Adrenal gland (tissue), 19 donors: ENCODE results near the gene WDR6. TPM values are rescaled to one million over a fixed set of nuclear protein-coding genes. Genes with fewer than 3 reads are reported as not detected.
A peak's percentile ranks its signal among the peaks of the same experiment; 100 is the strongest.

Source experiments
- DNase-seq, 7 donors: peaks; one replicate each; pipeline ENCODE4 v3.0.0-alpha.2; 2019 to 2020
- H3K27ac ChIP-seq, 5 donors: fragments of 200-600 bp; sonication (generic) in 4 of 5; 1 replicate in 3 of 5; 2 replicates in 2 of 5; pipeline versions ENCODE4 v1.5.1 to v1.8.0; 2016 to 2020; ENCODE audit warnings: mild to moderate bottlenecking in 1 of 5
- H3K27me3 ChIP-seq: fragments of 200-600 bp; 2 replicates; pipeline ENCODE4 v1.8.0; 2021
- H3K36me3 ChIP-seq, 2 donors: fragments of 200-600 bp; replicated peaks in 1 of 2; 1 replicate in 1 of 2; 2 replicates in 1 of 2; pipeline versions ENCODE4 v1.5.1 to v1.8.0; 2018 to 2022
- H3K4me1 ChIP-seq, 2 donors: fragments of 200-600 bp; replicated peaks in 1 of 2; 1 replicate in 1 of 2; 2 replicates in 1 of 2; pipeline versions ENCODE4 v1.5.1 to v1.8.0; 2018 to 2021
- H3K4me3 ChIP-seq, 4 donors: fragments of 200-600 bp; sonication (generic) in 3 of 4; one replicate each; pipeline ENCODE4 v1.5.1; 2016 to 2018
- H3K9me3 ChIP-seq, 3 donors: fragments of 200-600 bp; sonication (generic) in 1 of 3; replicated peaks in 1 of 3; 1 replicate in 2 of 3; 2 replicates in 1 of 3; pipeline versions ENCODE4 v1.5.1 to v1.8.0; 2016 to 2021
- POLR2A ChIP-seq, 2 donors: fragments of 450-650 bp; IDR thresholded peaks; one replicate each; pipeline ENCODE4 v1.6.1; 2017; ENCODE audit warnings: antibody characterized with exemption in 2 of 2, mild to moderate bottlenecking in 2 of 2, moderate library complexity in 1 of 2
- WGBS, 4 donors: extraction: QIAGEN DNeasy Blood & Tissue Kit in 2 of 4; methylation state at CpG; one replicate each; pipeline versions ENCODE4 v1.1.5 to v1.1.7; 2013 to 2017; 5-methylcytosine and 5-hydroxymethylcytosine counted together
- intact Hi-C, 2 donors: fragments of 100-400 bp; cut with DNase I; formaldehyde crosslinking; loops; one replicate each; pipeline versions ENCODE4 v1.14.1 to v1.15.0; 2022 to 2023
- long read RNA-seq, 10 donors: library from polyadenylated mRNA in 3 of 10; unstranded in 2 of 10; stranded (forward) in 1 of 10; transcript quantifications; one replicate each; pipeline ENCODE4 v2.0.0 and lab custom pipeline, GENCODE V29; 2021 to 2026
- polyA plus RNA-seq, 3 donors: library from polyadenylated mRNA; stranded (reverse); fragments of 200-250 nt in 2 of 3; fragments of 350-450 nt in 1 of 3; fragmentation: Illumina TruSeq in 1 of 3; extraction: RNeasy Lipid Tissue Mini Kit (QIAGEN cat#74804) in 1 of 3; gene quantifications; one replicate each; pipeline ENCODE4 v1.2.3, GENCODE V29; 2013 to 2014
- total RNA-seq, 9 donors: library from RNA; depleted of rRNA in 4 of 9; stranded (reverse); fragments of >200 nt in 4 of 9; fragments of 120-200 nt in 1 of 9; fragmentation: NEBNext Ultra II Directional in 1 of 9; extraction: Animal tissue kit (Norgen Biotek cat#: 25700) in 1 of 9; gene quantifications; one replicate each; pipeline versions ENCODE4 v1.1.0 to v1.2.4, GENCODE V29; 2013 to 2023
- TF ChIP-seq, protein P1 (sequence below), 6 experiments: fragments of 450-650 bp in 4 of 6; fragments of 200-600 bp in 2 of 6; sonication (generic) in 1 of 6; IDR thresholded peaks; 1 replicate in 5 of 6; 2 replicates in 1 of 6; pipeline versions ENCODE4 v1.5.1 to v1.8.0; 2016 to 2021; ENCODE audit warnings: antibody characterized with exemption in 6 of 6, mild to moderate bottlenecking in 2 of 6, moderate library complexity in 1 of 6
- donor health status: healthy with polysubstance abuse.
- donor health status: Bipolar disorder and iron deficiency.
- donor health status: DM: yes; HTN: yes; CAD: no.
- donor health status: DM: no; HTN: no; CAD: no.
- donor health status: DM: no; HTN: no; CAD: no.
- donor health status: DM: yes; HTN: yes; CAD: no.

WDR6 gene, protein sequence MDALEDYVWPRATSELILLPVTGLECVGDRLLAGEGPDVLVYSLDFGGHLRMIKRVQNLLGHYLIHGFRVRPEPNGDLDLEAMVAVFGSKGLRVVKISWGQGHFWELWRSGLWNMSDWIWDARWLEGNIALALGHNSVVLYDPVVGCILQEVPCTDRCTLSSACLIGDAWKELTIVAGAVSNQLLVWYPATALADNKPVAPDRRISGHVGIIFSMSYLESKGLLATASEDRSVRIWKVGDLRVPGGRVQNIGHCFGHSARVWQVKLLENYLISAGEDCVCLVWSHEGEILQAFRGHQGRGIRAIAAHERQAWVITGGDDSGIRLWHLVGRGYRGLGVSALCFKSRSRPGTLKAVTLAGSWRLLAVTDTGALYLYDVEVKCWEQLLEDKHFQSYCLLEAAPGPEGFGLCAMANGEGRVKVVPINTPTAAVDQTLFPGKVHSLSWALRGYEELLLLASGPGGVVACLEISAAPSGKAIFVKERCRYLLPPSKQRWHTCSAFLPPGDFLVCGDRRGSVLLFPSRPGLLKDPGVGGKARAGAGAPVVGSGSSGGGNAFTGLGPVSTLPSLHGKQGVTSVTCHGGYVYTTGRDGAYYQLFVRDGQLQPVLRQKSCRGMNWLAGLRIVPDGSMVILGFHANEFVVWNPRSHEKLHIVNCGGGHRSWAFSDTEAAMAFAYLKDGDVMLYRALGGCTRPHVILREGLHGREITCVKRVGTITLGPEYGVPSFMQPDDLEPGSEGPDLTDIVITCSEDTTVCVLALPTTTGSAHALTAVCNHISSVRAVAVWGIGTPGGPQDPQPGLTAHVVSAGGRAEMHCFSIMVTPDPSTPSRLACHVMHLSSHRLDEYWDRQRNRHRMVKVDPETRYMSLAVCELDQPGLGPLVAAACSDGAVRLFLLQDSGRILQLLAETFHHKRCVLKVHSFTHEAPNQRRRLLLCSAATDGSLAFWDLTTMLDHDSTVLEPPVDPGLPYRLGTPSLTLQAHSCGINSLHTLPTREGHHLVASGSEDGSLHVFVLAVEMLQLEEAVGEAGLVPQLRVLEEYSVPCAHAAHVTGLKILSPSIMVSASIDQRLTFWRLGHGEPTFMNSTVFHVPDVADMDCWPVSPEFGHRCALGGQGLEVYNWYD
- total RNA-seq (100 to 1,000 TPM; 106 to 431 (median 168) TPM), polyA plus RNA-seq (100 to 1,000 TPM in 2 of 3 donors, 10 to 100 TPM in 1; 86.0 to 699 (median 442) TPM)
- long read RNA-seq, donor 1, full-length matches to known transcripts, result 11 of 116 reads
- long read RNA-seq, donor 1, partial matches to known transcripts, result 105 of 116 reads
- long read RNA-seq, donor 1, other reads (novel, unspliced or antisense), result 0 of 116 reads
- long read RNA-seq, donor 2, full-length matches to known transcripts, result 9 of 143 reads
- long read RNA-seq, donor 2, partial matches to known transcripts, result 134 of 143 reads
- long read RNA-seq, donor 2, other reads (novel, unspliced or antisense), result 0 of 143 reads
- long read RNA-seq, donor 3, full-length matches to known transcripts, result 9 of 26 reads
- long read RNA-seq, donor 3, partial matches to known transcripts, result 12 of 26 reads
- long read RNA-seq, donor 3, other reads (novel, unspliced or antisense), result 5 of 26 reads
- long read RNA-seq, donor 4, full-length matches to known transcripts, result 13 of 30 reads
- long read RNA-seq, donor 4, partial matches to known transcripts, result 13 of 30 reads
- long read RNA-seq, donor 4, other reads (novel, unspliced or antisense), result 4 of 30 reads
- long read RNA-seq, donor 5, full-length matches to known transcripts, result 455 of 492 reads
- long read RNA-seq, donor 5, partial matches to known transcripts, result 7 of 492 reads
- long read RNA-seq, donor 5, other reads (novel, unspliced or antisense), result 30 of 492 reads
- long read RNA-seq, donor 6, full-length matches to known transcripts, result 18 of 40 reads
- long read RNA-seq, donor 6, partial matches to known transcripts, result 16 of 40 reads
- long read RNA-seq, donor 6, other reads (novel, unspliced or antisense), result 6 of 40 reads
- long read RNA-seq, donor 7, full-length matches to known transcripts, result 5 of 86 reads
- long read RNA-seq, donor 7, partial matches to known transcripts, result 81 of 86 reads
- long read RNA-seq, donor 7, other reads (novel, unspliced or antisense), result 0 of 86 reads
- long read RNA-seq, donor 8, full-length matches to known transcripts, result 16 of 60 reads
- long read RNA-seq, donor 8, partial matches to known transcripts, result 36 of 60 reads
- long read RNA-seq, donor 8, other reads (novel, unspliced or antisense), result 8 of 60 reads
- long read RNA-seq, donor 9, full-length matches to known transcripts, result 10 of 33 reads
- long read RNA-seq, donor 9, partial matches to known transcripts, result 23 of 33 reads
- long read RNA-seq, donor 9, other reads (novel, unspliced or antisense), result 0 of 33 reads
- long read RNA-seq, donor 10, full-length matches to known transcripts, result 7 of 30 reads
- long read RNA-seq, donor 10, partial matches to known transcripts, result 23 of 30 reads
- long read RNA-seq, donor 10, other reads (novel, unspliced or antisense), result 0 of 30 reads

DNA sequence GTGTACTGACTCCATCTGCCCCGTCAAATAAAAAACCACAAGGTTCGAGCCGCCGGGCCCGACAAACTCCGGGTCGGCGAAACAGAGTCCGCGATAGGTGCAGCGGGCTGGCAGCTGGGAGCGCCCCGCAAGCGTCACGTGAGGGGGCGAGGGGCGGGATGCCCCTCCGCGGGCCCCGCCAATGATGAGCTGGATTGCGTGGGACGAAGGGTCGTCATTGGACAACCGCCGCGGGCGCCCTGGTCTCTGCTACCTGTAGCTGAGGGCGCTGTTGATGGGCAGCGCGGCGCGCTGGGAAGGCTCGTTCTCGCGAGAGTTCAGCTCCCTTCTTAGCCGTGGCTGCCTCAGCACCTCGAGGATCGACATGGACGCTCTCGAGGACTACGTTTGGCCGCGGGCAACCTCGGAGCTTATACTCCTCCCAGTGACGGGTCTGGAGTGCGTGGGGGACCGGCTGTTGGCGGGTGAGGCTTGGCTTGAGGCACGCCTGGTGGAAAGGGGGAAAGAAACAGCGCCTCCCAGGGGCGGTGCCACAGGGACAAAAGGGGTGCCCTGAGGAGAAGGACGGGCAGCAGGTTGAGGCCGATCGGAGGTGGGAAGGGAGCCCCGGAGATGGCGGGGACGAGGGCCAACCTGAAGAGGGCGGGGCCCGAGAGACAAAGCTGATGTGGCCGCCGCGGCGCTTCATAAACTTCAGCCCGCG, at the start of gene WDR6:
Gene WDR6 (plus strand): TSS at position 324 of the 703 bp plus-strand sequence. CDS start 41 bp downstream, at position 365.
- Histone ChIP-seq H3K4me1 (peaks cover 20 to 34% of the 10 kb centered on the region in 2 donors), H3K36me3 (peaks cover 0 to 5% of the 10 kb centered on the region in 2 donors), H3K4me3 (peak within 1 kb of the TSS; percentile 46 to 83 (median 64)), H3K27ac (peak within 1 kb of the TSS; percentile 84 to 98 (median 94)), H3K9me3 (no peaks in the 10 kb centered on the region), H3K27me3 (no peaks in the 10 kb centered on the region)
- WGBS, 4 donors, result 0 to 1% (median 0%) methylated on average over 21 to 65 of the region's 65 CpGs
- intact Hi-C loops, result no loop called here
- peak; percentile 59 to 89 for TF ChIP-seq POLR2A (IDR thresholded peaks at IDR 0.05)
- TF ChIP-seq, protein P1, sequence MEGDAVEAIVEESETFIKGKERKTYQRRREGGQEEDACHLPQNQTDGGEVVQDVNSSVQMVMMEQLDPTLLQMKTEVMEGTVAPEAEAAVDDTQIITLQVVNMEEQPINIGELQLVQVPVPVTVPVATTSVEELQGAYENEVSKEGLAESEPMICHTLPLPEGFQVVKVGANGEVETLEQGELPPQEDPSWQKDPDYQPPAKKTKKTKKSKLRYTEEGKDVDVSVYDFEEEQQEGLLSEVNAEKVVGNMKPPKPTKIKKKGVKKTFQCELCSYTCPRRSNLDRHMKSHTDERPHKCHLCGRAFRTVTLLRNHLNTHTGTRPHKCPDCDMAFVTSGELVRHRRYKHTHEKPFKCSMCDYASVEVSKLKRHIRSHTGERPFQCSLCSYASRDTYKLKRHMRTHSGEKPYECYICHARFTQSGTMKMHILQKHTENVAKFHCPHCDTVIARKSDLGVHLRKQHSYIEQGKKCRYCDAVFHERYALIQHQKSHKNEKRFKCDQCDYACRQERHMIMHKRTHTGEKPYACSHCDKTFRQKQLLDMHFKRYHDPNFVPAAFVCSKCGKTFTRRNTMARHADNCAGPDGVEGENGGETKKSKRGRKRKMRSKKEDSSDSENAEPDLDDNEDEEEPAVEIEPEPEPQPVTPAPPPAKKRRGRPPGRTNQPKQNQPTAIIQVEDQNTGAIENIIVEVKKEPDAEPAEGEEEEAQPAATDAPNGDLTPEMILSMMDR (IDR thresholded peaks at IDR 0.05), result peak in 5 of 6 experiments; percentile 41 to 57 (median 55)
- peak; percentile 97 to 99 (median 99) for DNase-seq

DNA sequence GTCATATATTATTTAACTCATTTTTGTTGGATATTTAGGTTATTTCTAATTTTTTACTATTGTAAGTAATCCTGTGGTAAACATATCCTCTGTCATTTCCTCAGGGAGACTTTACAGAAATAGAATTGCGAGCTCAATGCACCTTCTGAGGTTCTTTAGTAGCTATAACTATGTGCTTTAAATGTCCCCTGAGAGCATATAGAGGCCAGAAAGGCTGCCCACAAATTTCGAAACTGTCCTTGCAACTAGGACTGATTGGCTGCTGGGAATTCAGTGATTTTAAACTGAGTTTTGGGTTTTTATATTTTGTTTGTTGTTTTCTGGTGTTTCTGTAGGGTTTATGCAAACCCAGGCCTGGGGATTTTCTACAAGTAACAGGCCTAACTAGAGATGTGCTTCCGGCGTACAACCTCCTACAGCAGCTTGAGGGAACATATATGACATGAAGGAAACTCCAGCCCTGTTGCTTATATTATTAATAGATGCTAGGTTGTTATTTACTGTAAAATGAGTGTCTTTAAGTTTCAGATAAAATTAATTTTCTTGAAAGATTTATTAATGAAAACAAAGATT, 46.3 kb upstream of the WDR6 start:
- 78 to 93% (median 87%) methylated on average over 4 of the region's 4 CpGs for WGBS, 4 donors
- no peaks in the 10 kb centered on the region for H3K9me3 ChIP-seq
- TF ChIP-seq, protein P1 (IDR thresholded peaks at IDR 0.05), result no peak
- intact Hi-C loops, result no loop called here
- peaks cover 0 to 27% of the 10 kb centered on the region in 2 donors for H3K36me3 ChIP-seq
- H3K27ac ChIP-seq, result no peak overlapping the region
- H3K4me3 ChIP-seq, result no peak overlapping the region
- DNase-seq, result no peak
- peaks cover 0 to under 1% of the 10 kb centered on the region in 2 donors for H3K4me1 ChIP-seq
- no peaks in the 10 kb centered on the region for H3K27me3 ChIP-seq
